Activated naive CD8-positive, alpha-beta T cell treated with anti-CD3 and anti-CD28 coated beads, Interleukin-2, amount 10 ng/mL, durations not matched to agents 7 days and 5 days (primary cell): ENCODE measurements around the gene DDX28. TPM values are rescaled to one million over a fixed set of nuclear protein-coding genes. Genes with fewer than 3 reads are reported as not detected.
"Not testable (repeated sequence)": the region's sequence is repeated elsewhere in the genome, so short reads cannot be mapped to it uniquely, and the experiment has no call there.

ENCODE experiments used
- ATAC-seq: fragments of 150-1000 bp; cut with Tn5 transposase; one replicate; pipeline ENCODE4 v1.10.0; 2021; ENCODE audit warnings: low read depth, moderate library complexity
- POLR2A ChIA-PET: fragments of 350-600 bp; sonication (Branson Sonifier 250); formaldehyde crosslinking; loops from one replicate; lab custom pipeline; 2021; ENCODE audit warnings: antibody characterized with exemption; lab: Charles Lee
- DNase-seq: peaks from one replicate; pipeline ENCODE4 v3.0.0; 2021
- H3K27ac Mint-ChIP-seq: one replicate; pipeline ENCODE4 v1.8.0; 2022; ENCODE audit warnings: mild to moderate bottlenecking, mixed read lengths
- H3K27me3 Mint-ChIP-seq: one replicate; pipeline ENCODE4 v1.8.0; 2022; ENCODE audit warnings: mild to moderate bottlenecking, moderate library complexity, mixed read lengths
- H3K36me3 Mint-ChIP-seq: one replicate; pipeline ENCODE4 v1.8.0; 2021; ENCODE audit warnings: mild to moderate bottlenecking, mixed read lengths
- H3K4me1 Mint-ChIP-seq: one replicate; pipeline ENCODE4 v1.8.0; 2021; ENCODE audit warnings: mixed read lengths
- H3K4me3 Mint-ChIP-seq: one replicate; pipeline ENCODE4 v1.8.0; 2022; ENCODE audit warnings: mild to moderate bottlenecking, moderate library complexity, mixed read lengths
- H3K9me3 Mint-ChIP-seq: one replicate; pipeline ENCODE4 v1.8.0; 2021; ENCODE audit warnings: mixed read lengths
- total RNA-seq, 2 experiments: library from RNA; stranded (reverse); gene quantifications; one replicate each; pipeline ENCODE4 v1.2.3, GENCODE V29; 2021

Gene DDX28
- total RNA-seq, 2 experiments from 2014 or later: 15.2 to 17.0 TPM

GRCh38 chr16:68030108-68030507 is 7.1 kb upstream of the DDX28 start:
- ATAC-seq, H3K9me3 Mint-ChIP-seq, H3K27ac Mint-ChIP-seq, H3K4me3 Mint-ChIP-seq, DNase-seq, H3K27me3 Mint-ChIP-seq: not testable (repeated sequence)
- Mint-ChIP-seq H3K36me3 (peaks cover 26% of the 10 kb centered on the region), H3K4me1 (peaks cover 19% of the 10 kb centered on the region)
- POLR2A ChIA-PET: interaction anchor here (1.4 kb wide), 1 partner anchor 24 kb away, joined by 3 read pairs; no protein-coding TSS in a partner anchor

DNA sequence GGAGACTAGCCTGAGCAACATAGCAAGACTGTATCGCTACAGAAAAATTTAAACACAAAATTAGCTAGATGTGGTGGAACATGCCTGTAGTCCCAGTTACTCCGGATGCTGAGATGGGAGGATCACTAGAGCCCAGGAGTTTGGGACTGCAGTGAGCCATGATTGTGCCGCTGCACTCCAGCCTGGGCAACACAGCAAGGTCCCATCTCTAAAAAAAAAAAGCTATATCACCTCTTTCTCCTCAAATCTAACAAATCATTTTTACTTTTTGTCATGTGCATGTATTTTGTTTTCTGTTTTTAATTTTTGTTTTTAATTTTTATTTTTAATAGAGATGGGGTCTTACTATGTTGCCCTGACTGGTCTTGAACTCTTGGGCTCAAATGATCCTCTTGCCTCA is 6.0 kb upstream of the DDX28 start:
- POLR2A ChIA-PET: interaction anchor here (1.4 kb wide), 1 partner anchor 23 kb away, joined by 3 read pairs; no protein-coding TSS in a partner anchor
- Mint-ChIP-seq H3K27ac (no peak overlapping the region), H3K4me1 (peaks cover 17% of the 10 kb centered on the region), H3K27me3 (no peaks in the 10 kb centered on the region), H3K9me3 (no peaks in the 10 kb centered on the region), H3K36me3 (peaks cover 24% of the 10 kb centered on the region), H3K4me3 (no peak overlapping the region)
- DNase-seq (no peak), ATAC-seq (no peak)

- POLR2A ChIA-PET: interaction anchor here (0.8 to 3.8 kb wide), 11 partner anchors 8 to 88 kb away, joined by 3 to 76 read pairs (median 6); partner anchors contain the start of genes DPEP2 and PSMB10
- no peaks in the 10 kb centered on the region for H3K9me3 Mint-ChIP-seq
- peaks cover 14% of the 10 kb centered on the region for H3K36me3 Mint-ChIP-seq
- peak overlapping the region; percentile 97 for H3K27ac Mint-ChIP-seq
- no peak for DNase-seq
- peaks cover 20% of the 10 kb centered on the region for H3K4me1 Mint-ChIP-seq
- no peaks in the 10 kb centered on the region for H3K27me3 Mint-ChIP-seq
- peak; percentile 2 for ATAC-seq
- H3K4me3 Mint-ChIP-seq: peak overlapping the region; percentile 97
Measured at GRCh38 chr16:68022278-68022727, 729 bp downstream of the DDX28 start.

DNA sequence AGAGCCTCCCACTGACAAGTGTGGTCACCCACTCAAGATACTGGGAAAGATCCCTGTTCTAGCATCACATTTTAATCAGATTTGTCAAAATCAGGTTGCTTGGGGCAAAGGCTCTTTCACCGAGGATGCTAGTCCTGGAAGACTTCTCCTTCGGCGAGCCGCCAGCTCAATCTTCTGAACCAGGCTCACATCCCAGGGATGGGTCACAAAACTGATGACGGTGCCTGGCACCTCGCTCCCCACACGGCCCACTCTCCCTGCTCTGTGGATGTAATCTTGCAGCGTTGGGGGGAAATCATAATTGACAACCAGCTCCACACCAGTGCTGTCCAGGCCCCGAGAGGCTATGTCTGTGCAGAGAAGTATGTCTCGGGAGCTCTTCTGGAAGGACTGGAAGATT is 1.5 kb downstream of the DDX28 start:
- ATAC-seq (no peak), DNase-seq (no peak)
- no peaks in the 10 kb centered on the region for H3K9me3 Mint-ChIP-seq
- peaks cover 14% of the 10 kb centered on the region for H3K36me3 Mint-ChIP-seq
- peak overlapping the region; percentile 97 for H3K4me3 Mint-ChIP-seq
- H3K27me3 Mint-ChIP-seq: no peaks in the 10 kb centered on the region
- peaks cover 20% of the 10 kb centered on the region for H3K4me1 Mint-ChIP-seq
- H3K27ac Mint-ChIP-seq: peak overlapping the region; percentile 97
- POLR2A ChIA-PET: interaction anchor here (1.0 to 3.8 kb wide), 6 partner anchors 14 to 88 kb away, joined by 3 to 76 read pairs (median 8); partner anchors contain the start of genes DPEP2 and PSMB10

DNA sequence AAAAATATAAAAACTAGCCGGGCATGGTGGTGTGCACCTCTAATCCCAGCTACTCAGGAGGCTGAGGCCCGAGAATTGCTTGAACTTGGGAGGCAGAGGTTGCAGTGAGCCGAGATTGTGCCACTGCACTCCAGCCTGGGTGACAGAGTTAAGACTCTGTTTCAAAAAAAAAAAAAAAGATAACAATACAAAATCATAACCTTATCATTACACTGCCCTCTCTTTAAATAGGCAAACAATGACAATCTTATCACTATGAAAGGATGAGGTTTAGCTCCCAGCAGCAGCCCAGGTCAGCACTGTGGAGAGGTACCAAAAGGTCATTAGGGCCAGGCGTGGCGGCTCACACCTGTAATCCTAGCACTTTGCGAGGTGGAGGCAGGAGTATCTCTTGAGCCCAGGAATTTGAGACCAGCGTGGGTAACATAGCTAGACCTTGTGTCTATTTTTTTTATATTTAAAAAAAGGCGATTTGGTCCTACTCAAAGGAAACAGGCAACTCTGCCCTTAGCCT is 3.8 kb downstream of the DDX28 start:
- Mint-ChIP-seq H3K4me1 (peaks cover 18% of the 10 kb centered on the region), H3K27me3 (no peaks in the 10 kb centered on the region), H3K36me3 (peaks cover 11% of the 10 kb centered on the region), H3K9me3 (no peaks in the 10 kb centered on the region), H3K27ac (no peak overlapping the region), H3K4me3 (no peak overlapping the region)
- DNase-seq (no peak), ATAC-seq (no peak)
- POLR2A ChIA-PET: interaction anchor here (1.2 to 1.3 kb wide), 2 partner anchors 20 to 35 kb away, joined by 3 read pairs; partner anchors contain the start of gene DPEP2

DNA sequence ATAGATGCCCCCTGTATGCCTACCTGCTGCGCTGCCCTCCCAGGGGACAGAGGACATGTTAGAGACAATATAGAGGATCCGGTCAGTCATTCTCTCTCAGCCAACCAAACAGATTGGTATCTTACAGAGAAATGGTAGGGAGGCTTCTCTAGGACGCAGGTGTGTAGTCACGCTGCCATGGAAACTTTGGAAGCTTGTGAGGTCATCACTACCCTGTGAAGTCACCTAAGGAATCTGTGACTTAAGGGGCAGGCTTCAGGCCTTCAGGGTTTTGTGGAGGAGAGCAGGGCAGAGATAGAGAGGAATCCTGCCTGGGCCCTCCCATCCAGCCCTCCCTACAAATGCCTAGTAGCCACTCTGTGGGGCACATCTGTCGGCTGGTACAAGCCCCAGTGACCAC is 7.4 kb downstream of the DDX28 start, which contains the start of gene DPEP2NB:
Gene DPEP2NB (minus strand): TSS at position 231 of the 400 bp plus-strand sequence. CDS start 141 bp downstream, at position 90.
- POLR2A ChIA-PET: interaction anchor here (2.2 kb wide), 1 partner anchor 17 kb away, joined by 5 read pairs; the partner anchor contains the start of gene DPEP2
- H3K27ac Mint-ChIP-seq: no peak within 1 kb of the TSS
- H3K36me3 Mint-ChIP-seq: peaks cover 3% of the 10 kb centered on the region
- no peaks in the 10 kb centered on the region for H3K27me3 Mint-ChIP-seq
- no peak within 1 kb of the TSS for H3K4me3 Mint-ChIP-seq
- no peaks in the 10 kb centered on the region for H3K9me3 Mint-ChIP-seq
- ATAC-seq: no peak
- H3K4me1 Mint-ChIP-seq: peaks cover 8% of the 10 kb centered on the region
- DNase-seq: no peak

DNA sequence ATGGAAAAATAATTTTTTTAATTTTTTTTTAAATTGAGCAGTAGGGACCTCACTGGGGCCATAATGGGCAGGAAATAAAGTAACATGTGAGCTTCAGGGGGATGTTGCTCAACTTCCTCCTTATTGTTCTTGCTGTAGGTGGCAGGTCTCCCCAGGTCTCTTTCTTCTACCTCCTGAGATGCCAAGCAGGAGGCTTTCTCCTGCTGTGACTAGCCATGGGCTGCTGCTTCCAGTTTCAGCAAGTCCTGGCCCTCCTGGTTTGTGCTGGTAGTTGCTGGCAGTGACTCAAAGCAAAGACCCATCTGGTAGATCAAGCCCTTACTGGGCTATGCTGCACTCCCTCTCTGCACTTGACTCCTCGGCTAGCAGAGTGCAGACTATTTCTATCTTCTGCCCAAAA is 9.6 kb downstream of the DDX28 start:
- H3K4me3 Mint-ChIP-seq: no peak overlapping the region
- peak overlapping the region; percentile 88 for H3K27ac Mint-ChIP-seq
- H3K36me3 Mint-ChIP-seq: no peaks in the 10 kb centered on the region
- no peak for DNase-seq
- peak; percentile 85 for ATAC-seq
- no peaks in the 10 kb centered on the region for H3K27me3 Mint-ChIP-seq
- no peaks in the 10 kb centered on the region for H3K9me3 Mint-ChIP-seq
- POLR2A ChIA-PET: interaction anchor here (0.6 to 2.3 kb wide), 5 partner anchors 10 to 77 kb away, joined by 3 to 14 read pairs (median 3); partner anchors contain the start of genes DDX28, DUS2 and PSMB10
- peaks cover 10% of the 10 kb centered on the region for H3K4me1 Mint-ChIP-seq

GRCh38 chr16:68009872-68010271 is 13.2 kb downstream of the DDX28 start:
- not testable (repeated sequence) for H3K9me3 Mint-ChIP-seq

GRCh38 chr16:68009157-68009735 is 13.8 kb downstream of the DDX28 start:
- ATAC-seq: no peak
- peaks cover 20% of the 10 kb centered on the region for H3K4me1 Mint-ChIP-seq
- no peaks in the 10 kb centered on the region for H3K9me3 Mint-ChIP-seq
- no peaks in the 10 kb centered on the region for H3K27me3 Mint-ChIP-seq
- H3K4me3 Mint-ChIP-seq: no peak overlapping the region
- DNase-seq: no peak
- POLR2A ChIA-PET: interaction anchor here (1.6 kb wide), 1 partner anchor 10 kb away, joined by 5 read pairs; the partner anchor contains the start of gene DPEP2
- no peak overlapping the region for H3K27ac Mint-ChIP-seq
- no peaks in the 10 kb centered on the region for H3K36me3 Mint-ChIP-seq

More at GRCh38 chr16:68009872-68010271, 13.2 kb downstream of the DDX28 start:
- H3K4me1 Mint-ChIP-seq: peaks cover 19% of the 10 kb centered on the region
- H3K4me3 Mint-ChIP-seq, H3K27me3 Mint-ChIP-seq, ATAC-seq, POLR2A ChIA-PET, H3K27ac Mint-ChIP-seq, DNase-seq, H3K36me3 Mint-ChIP-seq: not testable (repeated sequence)

DNA sequence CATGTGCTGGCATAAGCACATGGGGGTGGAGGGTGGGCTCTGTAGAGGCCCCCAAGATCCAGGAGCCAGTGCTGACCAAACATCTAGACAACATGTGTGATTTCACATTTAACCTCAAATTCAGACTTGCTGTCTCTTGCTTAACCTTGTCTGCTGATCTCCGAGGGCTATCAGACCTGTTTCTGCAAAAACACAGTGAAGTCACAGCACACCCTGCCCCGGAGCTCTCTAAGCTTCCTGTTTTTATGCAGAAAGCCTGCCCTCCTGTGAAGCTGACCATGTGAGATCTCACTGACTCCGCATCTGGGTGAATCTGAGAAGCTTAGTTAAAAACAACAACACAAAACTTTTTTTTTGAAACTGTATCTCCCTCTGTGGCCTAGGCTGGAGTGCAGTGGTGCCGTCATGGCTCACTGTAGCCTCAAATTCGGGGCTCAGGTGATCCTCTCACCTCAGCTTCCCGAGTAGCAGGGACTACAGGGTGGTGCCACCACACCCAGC is 17.2 kb downstream of the DDX28 start:
- Mint-ChIP-seq H3K36me3 (no peaks in the 10 kb centered on the region), H3K27ac (peak overlapping the region; percentile 81), H3K4me1 (peaks cover 12% of the 10 kb centered on the region), H3K9me3 (no peaks in the 10 kb centered on the region), H3K4me3 (peak overlapping the region; percentile 4), H3K27me3 (no peaks in the 10 kb centered on the region)
- ATAC-seq (peak; percentile 92), DNase-seq (no peak)
- POLR2A ChIA-PET: interaction anchor here (0.8 to 8.9 kb wide), 4 partner anchors 8 to 39 kb away, joined by 3 to 76 read pairs (median 3); partner anchors contain the start of genes DDX28 and DUS2

- DNase-seq: no peak
- Mint-ChIP-seq H3K4me3 (no peak overlapping the region), H3K27ac (peak overlapping the region; percentile 81), H3K4me1 (peaks cover 17% of the 10 kb centered on the region), H3K27me3 (no peaks in the 10 kb centered on the region), H3K36me3 (no peaks in the 10 kb centered on the region), H3K9me3 (no peaks in the 10 kb centered on the region)
- no peak for ATAC-seq
- POLR2A ChIA-PET: interaction anchor here (0.9 to 8.9 kb wide), 3 partner anchors 7 to 17 kb away, joined by 3 to 76 read pairs (median 3); partner anchors contain the start of genes DDX28 and DUS2
Measured at GRCh38 chr16:68005211-68005610, 17.8 kb downstream of the DDX28 start.

- H3K4me1 Mint-ChIP-seq: peaks cover 32% of the 10 kb centered on the region
- no peak for ATAC-seq
Measured at GRCh38 chr16:68003031-68003430, 20.0 kb downstream of the DDX28 start.

GRCh38 chr16:68000450-68000849 is 22.6 kb downstream of the DDX28 start:
- POLR2A ChIA-PET: interaction anchor here (0.7 to 8.9 kb wide), 4 partner anchors 22 to 82 kb away, joined by 3 to 76 read pairs (median 4); partner anchors contain the start of genes DDX28, DUS2 and SLC12A4
- Mint-ChIP-seq H3K4me3 (no peak overlapping the region), H3K36me3 (peaks cover 8% of the 10 kb centered on the region), H3K9me3 (peaks cover 3% of the 10 kb centered on the region), H3K4me1 (peaks cover 27% of the 10 kb centered on the region), H3K27ac (peak overlapping the region; percentile 87), H3K27me3 (no peaks in the 10 kb centered on the region)
- DNase-seq (no peak), ATAC-seq (no peak)

More at GRCh38 chr16:68003031-68003430, 20.0 kb downstream of the DDX28 start:
- H3K36me3 Mint-ChIP-seq: no peaks in the 10 kb centered on the region
- POLR2A ChIA-PET: interaction anchor here (0.7 to 8.9 kb wide), 3 partner anchors 20 to 234 kb away, joined by 3 to 76 read pairs (median 4); partner anchors contain the start of genes DDX28 and DUS2
- no peak for DNase-seq
- no peaks in the 10 kb centered on the region for H3K9me3 Mint-ChIP-seq
- no peak overlapping the region for H3K4me3 Mint-ChIP-seq
- H3K27ac Mint-ChIP-seq: no peak overlapping the region
- H3K27me3 Mint-ChIP-seq: no peaks in the 10 kb centered on the region
